Activated CD4-positive, alpha-beta memory T cell treated with anti-CD3 and anti-CD28 coated beads for 36 hours (primary cell): Measurements from ENCODE around the gene LMCD1. TPM values are rescaled to one million over a fixed set of nuclear protein-coding genes. Genes with fewer than 3 reads are reported as not detected.

Source experiments
- CTCF ChIA-PET: fragments of 350-600 bp; sonication (Branson Sonifier 250); formaldehyde crosslinking; loops from one replicate; lab custom pipeline; 2021; ENCODE audit warnings: antibody characterized with exemption, inconsistent platforms; lab: Charles Lee
- POLR2A ChIA-PET: fragments of 350-600 bp; sonication (Branson Sonifier 250); formaldehyde crosslinking; loops from one replicate; lab custom pipeline; 2021; ENCODE audit warnings: antibody characterized with exemption; lab: Charles Lee
- DNase-seq: peaks from one replicate; pipeline ENCODE4 v3.0.0-alpha.2; 2020
- H3K27ac Mint-ChIP-seq: one replicate; pipeline ENCODE4 v1.8.0; 2021; ENCODE audit warnings: mixed read lengths
- H3K27me3 Mint-ChIP-seq: one replicate; pipeline ENCODE4 v1.8.0; 2021; ENCODE audit warnings: mixed read lengths
- H3K36me3 Mint-ChIP-seq: one replicate; pipeline ENCODE4 v1.8.0; 2021; ENCODE audit warnings: mixed read lengths
- H3K4me1 Mint-ChIP-seq: one replicate; pipeline ENCODE4 v1.8.0; 2021; ENCODE audit warnings: low read depth, mixed read lengths
- H3K4me3 Mint-ChIP-seq: one replicate; pipeline ENCODE4 v1.8.0; 2021; ENCODE audit warnings: mild to moderate bottlenecking, mixed read lengths
- H3K9me3 Mint-ChIP-seq: one replicate; pipeline ENCODE4 v1.8.0; 2021; ENCODE audit warnings: mixed read lengths
- intact Hi-C: fragments of 100-400 bp; cut with micrococcal nuclease; formaldehyde crosslinking; loops from one replicate; pipeline ENCODE4 v1.15.1; 2023
- total RNA-seq, 2 experiments: library from RNA; stranded (reverse); gene quantifications; one replicate each; pipeline ENCODE4 v1.2.3, GENCODE V29; 2021

Gene LMCD1
- total RNA-seq, 2 experiments from 2014 or later = 3.5 to 3.8 TPM

DNA sequence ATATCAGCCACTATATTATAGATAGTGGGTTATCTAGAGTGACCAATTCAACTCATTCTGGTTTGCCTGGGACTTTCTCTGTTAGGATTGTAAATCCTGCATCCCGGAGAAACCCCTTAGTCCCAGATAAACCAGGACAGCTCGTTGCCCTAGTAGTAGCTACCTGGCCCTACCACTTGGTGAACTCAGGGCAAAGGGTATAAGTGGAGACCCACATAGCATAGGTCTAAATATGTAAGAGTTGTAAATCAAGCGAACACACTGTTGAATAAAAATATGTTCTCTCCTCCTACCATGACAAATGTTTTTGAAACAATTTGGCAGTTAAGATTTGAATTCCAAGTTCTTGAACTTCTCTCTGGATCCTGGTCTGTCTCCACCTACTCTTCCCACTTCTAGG lies 15.7 kb upstream of the LMCD1 start:
- H3K27ac Mint-ChIP-seq = no peak overlapping the region
- CTCF ChIA-PET = no interaction called here
- DNase-seq = no peak
- no peaks in the 10 kb centered on the region for H3K4me1 Mint-ChIP-seq
- no peak overlapping the region for H3K4me3 Mint-ChIP-seq
- no peaks in the 10 kb centered on the region for H3K9me3 Mint-ChIP-seq
- intact Hi-C loops = no loop called here
- POLR2A ChIA-PET = no interaction called here
- H3K27me3 Mint-ChIP-seq = no peaks in the 10 kb centered on the region
- H3K36me3 Mint-ChIP-seq = no peaks in the 10 kb centered on the region

DNA sequence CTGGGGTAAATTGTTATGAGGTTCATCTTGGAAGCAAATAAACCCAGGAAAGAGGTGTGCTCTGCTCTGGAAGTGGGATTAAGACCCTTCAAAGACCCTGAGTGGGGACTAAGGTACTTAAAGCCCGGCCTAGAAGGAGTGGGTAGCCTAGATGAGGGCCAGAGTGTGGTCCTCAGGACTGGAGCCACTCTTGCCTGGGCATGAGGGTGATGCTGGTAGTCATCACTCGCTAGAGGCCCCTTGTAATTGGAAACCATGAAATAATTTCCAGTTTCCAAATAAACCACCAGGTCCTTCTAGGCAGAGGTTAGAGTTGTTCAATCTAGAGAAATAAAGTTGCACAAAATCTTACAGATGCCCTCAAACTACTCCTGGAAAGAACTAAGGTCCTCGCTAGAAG lies 15.2 kb upstream of the LMCD1 start:
- no peaks in the 10 kb centered on the region for H3K9me3 Mint-ChIP-seq
- H3K27ac Mint-ChIP-seq = no peak overlapping the region
- no peak for DNase-seq
- CTCF ChIA-PET = interaction anchor here (0.7 kb wide), 1 partner anchor 20 kb away, joined by 3 read pairs; no protein-coding TSS in a partner anchor
- H3K4me3 Mint-ChIP-seq = no peak overlapping the region
- intact Hi-C loops = no loop called here
- H3K4me1 Mint-ChIP-seq = no peaks in the 10 kb centered on the region
- no peaks in the 10 kb centered on the region for H3K27me3 Mint-ChIP-seq
- POLR2A ChIA-PET = no interaction called here
- no peaks in the 10 kb centered on the region for H3K36me3 Mint-ChIP-seq

DNA sequence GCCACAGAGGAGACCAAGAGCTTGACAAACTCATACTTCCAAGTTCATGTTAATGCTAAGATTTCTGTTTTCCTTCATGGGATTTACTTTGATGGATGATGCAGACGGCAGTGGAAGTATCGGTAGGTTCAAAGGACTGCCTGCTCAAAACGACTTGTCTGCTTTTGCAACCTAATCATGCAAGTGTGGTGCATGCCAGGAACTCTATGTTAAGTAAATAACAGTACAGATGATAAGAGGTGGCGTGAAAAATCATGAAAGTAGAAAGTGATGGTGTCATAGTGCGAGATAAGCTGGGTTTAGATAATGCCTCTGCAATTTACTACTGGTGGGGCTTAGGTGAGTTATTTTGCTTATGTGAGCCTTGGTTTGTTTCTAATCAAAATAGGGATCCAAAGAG lies 14.7 kb upstream of the LMCD1 start:
- CTCF ChIA-PET = interaction anchor here (0.7 kb wide), 1 partner anchor 21 kb away, joined by 3 read pairs; no protein-coding TSS in a partner anchor
- no peaks in the 10 kb centered on the region for H3K36me3 Mint-ChIP-seq
- POLR2A ChIA-PET = no interaction called here
- no peaks in the 10 kb centered on the region for H3K27me3 Mint-ChIP-seq
- DNase-seq = no peak
- H3K27ac Mint-ChIP-seq = no peak overlapping the region
- H3K9me3 Mint-ChIP-seq = no peaks in the 10 kb centered on the region
- H3K4me1 Mint-ChIP-seq = no peaks in the 10 kb centered on the region
- intact Hi-C loops = no loop called here
- no peak overlapping the region for H3K4me3 Mint-ChIP-seq

- Mint-ChIP-seq H3K4me3 (no peak overlapping the region), H3K27me3 (no peaks in the 10 kb centered on the region), H3K4me1 (no peaks in the 10 kb centered on the region), H3K27ac (no peak overlapping the region), H3K9me3 (no peaks in the 10 kb centered on the region), H3K36me3 (no peaks in the 10 kb centered on the region)
- intact Hi-C loops = no loop called here
- no peak for DNase-seq
- ChIA-PET CTCF (no interaction called here), POLR2A (no interaction called here)
Measured at GRCh38 chr3:8488411-8488810, 13.2 kb upstream of the LMCD1 start.

- intact Hi-C loops = no loop called here
- Mint-ChIP-seq H3K9me3 (no peaks in the 10 kb centered on the region), H3K4me1 (no peaks in the 10 kb centered on the region), H3K36me3 (no peaks in the 10 kb centered on the region), H3K27ac (no peak overlapping the region), H3K4me3 (no peak overlapping the region), H3K27me3 (no peaks in the 10 kb centered on the region)
- DNase-seq = no peak
- ChIA-PET CTCF (no interaction called here), POLR2A (no interaction called here)
Measured at GRCh38 chr3:8488877-8489276, 12.7 kb upstream of the LMCD1 start.

DNA sequence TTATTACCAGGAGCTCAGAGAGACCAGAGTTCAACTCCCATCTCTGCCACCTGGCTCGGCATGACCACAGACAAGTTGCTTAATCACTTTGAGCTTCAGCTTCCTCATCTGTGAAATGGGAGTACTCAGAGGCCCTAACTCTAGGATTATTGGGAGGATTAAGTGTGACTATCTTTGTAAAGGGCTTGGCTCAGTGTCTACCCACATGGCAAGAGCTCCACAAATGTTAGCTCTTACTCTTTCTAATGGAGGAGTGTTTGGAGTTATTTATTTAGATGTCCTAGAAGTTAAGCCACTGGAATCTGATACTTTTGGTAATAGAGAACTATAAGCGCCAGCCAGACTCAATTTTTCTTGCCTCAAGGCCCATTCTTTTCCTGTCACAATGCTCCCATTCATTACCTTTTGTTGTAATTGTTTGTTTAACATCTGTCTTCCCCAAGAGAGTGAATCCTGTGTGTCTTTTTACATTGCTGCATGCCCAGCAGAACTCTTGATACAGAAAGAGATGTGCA lies 12.3 kb upstream of the LMCD1 start:
- Mint-ChIP-seq H3K27ac (no peak overlapping the region), H3K9me3 (no peaks in the 10 kb centered on the region)
- intact Hi-C loops = no loop called here

DNA sequence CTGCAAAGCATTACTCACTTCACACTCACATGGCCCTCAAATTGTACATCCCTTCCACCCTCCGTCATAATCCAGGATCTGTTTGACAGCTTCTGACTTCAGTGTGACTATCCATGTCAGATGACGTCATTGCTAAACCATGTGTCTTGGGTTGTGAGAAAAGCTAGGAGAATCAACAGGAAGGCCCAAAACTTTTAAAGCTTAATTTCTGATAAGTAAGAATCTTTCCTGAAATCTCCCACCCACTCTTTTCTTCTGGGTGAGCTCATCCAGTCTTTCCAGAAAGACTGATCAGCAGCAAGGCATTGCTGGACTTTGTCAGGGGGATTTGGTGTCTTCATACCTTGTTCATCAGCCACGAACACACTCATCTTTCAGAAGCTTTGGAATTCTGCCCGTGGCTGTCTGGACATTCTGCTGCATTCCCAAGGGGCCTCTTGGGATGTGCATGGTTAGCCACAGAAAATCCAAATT lies 11.5 kb upstream of the LMCD1 start:
- ChIA-PET CTCF (no interaction called here), POLR2A (no interaction called here)
- H3K4me1 Mint-ChIP-seq = no peaks in the 10 kb centered on the region
- DNase-seq = no peak
- H3K4me3 Mint-ChIP-seq = no peak overlapping the region
- H3K9me3 Mint-ChIP-seq = no peaks in the 10 kb centered on the region
- peaks cover 4% of the 10 kb centered on the region for H3K27me3 Mint-ChIP-seq
- intact Hi-C loops = no loop called here
- no peaks in the 10 kb centered on the region for H3K36me3 Mint-ChIP-seq
- no peak overlapping the region for H3K27ac Mint-ChIP-seq

More for the DNA sequence above, 12.3 kb upstream of the LMCD1 start:
- ChIA-PET CTCF (no interaction called here), POLR2A (no interaction called here)
- DNase-seq = no peak
- Mint-ChIP-seq H3K4me1 (no peaks in the 10 kb centered on the region), H3K36me3 (no peaks in the 10 kb centered on the region), H3K27me3 (peaks cover 2% of the 10 kb centered on the region), H3K4me3 (no peak overlapping the region)

DNA sequence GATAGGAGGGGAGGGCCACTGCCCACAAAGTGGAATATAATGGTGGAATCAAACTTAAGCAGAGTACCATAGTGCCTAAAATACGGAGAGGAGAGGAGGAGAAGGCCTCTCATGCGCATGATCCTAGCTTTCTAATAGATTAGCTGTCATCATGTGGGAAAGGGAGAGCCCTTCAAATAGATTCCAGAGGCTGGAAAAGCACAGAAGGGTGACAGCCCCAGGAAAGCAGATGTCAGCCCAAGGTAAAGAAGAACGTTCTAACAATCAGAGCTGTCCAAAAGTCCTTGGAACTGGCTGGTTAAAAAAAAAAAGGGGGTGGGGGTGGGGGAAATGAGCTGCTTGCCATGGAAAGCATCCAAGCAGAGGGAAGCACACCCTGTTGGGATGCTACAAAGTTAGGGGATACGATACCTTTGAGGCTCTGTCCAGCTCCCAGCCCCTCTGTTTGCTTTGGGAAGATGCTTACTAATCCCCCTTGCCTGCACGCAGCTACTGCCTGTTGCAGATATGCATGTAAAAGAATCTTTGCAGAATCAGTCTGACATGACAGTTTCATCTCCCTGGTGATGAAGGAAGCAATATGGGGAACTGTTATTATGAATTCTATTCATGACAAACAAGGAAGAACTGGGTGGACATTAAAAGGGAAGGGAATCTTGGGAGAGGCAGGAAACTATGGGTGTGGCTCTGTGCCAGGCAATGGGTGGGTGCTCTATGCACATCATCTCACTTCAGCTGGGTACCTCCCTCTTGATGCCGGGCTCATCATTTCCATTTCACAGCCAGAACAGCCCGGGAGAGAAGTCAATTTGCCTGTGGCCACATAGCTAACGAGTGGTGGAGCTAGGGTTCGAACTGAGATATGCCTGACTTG lies 10.1 kb upstream of the LMCD1 start:
- H3K27me3 Mint-ChIP-seq = peaks cover 4% of the 10 kb centered on the region
- intact Hi-C loops = no loop called here
- CTCF ChIA-PET = no interaction called here

GRCh38 chr3:8492744-8493511 lies 8.7 kb upstream of the LMCD1 start:
- CTCF ChIA-PET = no interaction called here
- no peak for DNase-seq
- Mint-ChIP-seq H3K27ac (no peak overlapping the region), H3K27me3 (peaks cover 5% of the 10 kb centered on the region), H3K9me3 (no peaks in the 10 kb centered on the region), H3K36me3 (no peaks in the 10 kb centered on the region), H3K4me1 (no peaks in the 10 kb centered on the region), H3K4me3 (no peak overlapping the region)
- POLR2A ChIA-PET = interaction anchor here (0.6 kb wide), 1 partner anchor 1773 kb away, joined by 3 read pairs; no protein-coding TSS in a partner anchor
- intact Hi-C loops = no loop called here

More for the DNA sequence above, 10.1 kb upstream of the LMCD1 start:
- POLR2A ChIA-PET = no interaction called here
- H3K4me1 Mint-ChIP-seq = no peaks in the 10 kb centered on the region
- H3K9me3 Mint-ChIP-seq = no peaks in the 10 kb centered on the region
- H3K27ac Mint-ChIP-seq = no peak overlapping the region
- H3K4me3 Mint-ChIP-seq = no peak overlapping the region
- no peaks in the 10 kb centered on the region for H3K36me3 Mint-ChIP-seq
- no peak for DNase-seq

DNA sequence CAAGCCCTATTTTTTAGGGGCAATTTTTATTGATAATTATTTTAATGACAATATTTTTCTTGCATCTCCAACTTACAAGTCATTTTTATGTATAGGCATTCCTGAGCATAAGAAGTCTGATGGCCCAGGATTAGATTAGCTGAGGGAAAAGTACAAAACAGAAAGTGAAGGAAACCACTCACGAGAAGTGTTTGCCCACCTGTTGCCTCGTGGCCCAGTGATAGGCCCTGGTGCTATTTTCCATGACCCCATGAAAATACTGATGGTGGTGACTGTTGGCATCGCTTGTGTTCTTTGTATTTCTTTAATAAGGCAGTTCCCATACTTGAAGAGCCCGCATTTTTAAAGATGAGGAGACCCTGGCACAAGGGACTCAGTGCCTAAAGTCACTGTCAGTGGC lies 7.9 kb upstream of the LMCD1 start:
- H3K4me1 Mint-ChIP-seq = no peaks in the 10 kb centered on the region
- intact Hi-C loops = no loop called here
- DNase-seq = no peak
- no peak overlapping the region for H3K27ac Mint-ChIP-seq
- peaks cover 5% of the 10 kb centered on the region for H3K27me3 Mint-ChIP-seq
- no peaks in the 10 kb centered on the region for H3K36me3 Mint-ChIP-seq
- no peak overlapping the region for H3K4me3 Mint-ChIP-seq
- POLR2A ChIA-PET = no interaction called here
- H3K9me3 Mint-ChIP-seq = no peaks in the 10 kb centered on the region
- CTCF ChIA-PET = no interaction called here

GRCh38 chr3:8494327-8494726 lies 7.3 kb upstream of the LMCD1 start:
- ChIA-PET POLR2A (no interaction called here), CTCF (no interaction called here)
- intact Hi-C loops = no loop called here

DNA sequence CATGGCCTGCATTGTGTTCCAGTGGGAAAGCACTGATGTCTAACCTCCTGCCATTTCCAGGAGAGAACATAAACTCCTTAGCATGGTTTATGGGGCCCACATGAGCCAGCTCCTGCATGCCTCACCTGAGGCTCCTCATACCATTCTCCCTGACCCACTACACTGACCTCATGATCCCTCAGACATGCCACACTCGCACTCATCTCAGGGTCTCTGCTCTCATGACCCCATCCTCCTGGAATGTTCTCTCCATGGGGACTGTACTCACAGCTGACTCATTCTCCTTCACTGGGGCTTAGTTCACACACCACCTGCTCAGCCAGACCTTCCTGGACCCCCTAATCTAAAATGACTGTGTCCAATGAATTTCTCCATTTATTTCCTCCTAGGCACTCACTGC lies 4.0 kb upstream of the LMCD1 start:
- POLR2A ChIA-PET = no interaction called here
- Mint-ChIP-seq H3K9me3 (no peaks in the 10 kb centered on the region), H3K36me3 (no peaks in the 10 kb centered on the region)

More at GRCh38 chr3:8494327-8494726, 7.3 kb upstream of the LMCD1 start:
- H3K27ac Mint-ChIP-seq = no peak overlapping the region
- H3K36me3 Mint-ChIP-seq = no peaks in the 10 kb centered on the region
- peaks cover 5% of the 10 kb centered on the region for H3K27me3 Mint-ChIP-seq
- DNase-seq = no peak
- H3K9me3 Mint-ChIP-seq = no peaks in the 10 kb centered on the region
- no peak overlapping the region for H3K4me3 Mint-ChIP-seq
- no peaks in the 10 kb centered on the region for H3K4me1 Mint-ChIP-seq

More for the DNA sequence above, 4.0 kb upstream of the LMCD1 start:
- Mint-ChIP-seq H3K27ac (no peak overlapping the region), H3K4me1 (peaks cover 7% of the 10 kb centered on the region), H3K27me3 (peaks cover 10% of the 10 kb centered on the region), H3K4me3 (no peak overlapping the region)
- intact Hi-C loops = no loop called here
- no peak for DNase-seq
- CTCF ChIA-PET = no interaction called here
